HFF-Myc (cell line): Measurements from ENCODE around the gene CTNNAL1.
"Not testable (repeated sequence)": the region's sequence is repeated elsewhere in the genome, so short reads cannot be mapped to it uniquely, and the experiment has no call there.

Experiments used
- DNase-seq: peaks from one replicate; pipeline ENCODE4 v3.0.0-alpha.2; 2011; ENCODE audit warnings: low read depth; ENCODE audit errors: extremely low read depth
- H3K4me3 ChIP-seq: replicated peaks from 2 replicates; pipeline ENCODE4 v1.5.1; 2011; ENCODE audit warnings: low read depth, mild to moderate bottlenecking, control low read depth, low read length
- CTCF ChIP-seq: IDR thresholded peaks from 2 replicates; pipeline ENCODE4 v1.5.1; 2012; ENCODE audit warnings: mild to moderate bottlenecking, low read depth, low read length, control low read depth; ENCODE audit errors: missing control alignments

The CTNNAL1 gene

GRCh38 chr9:109012876-109013678 is at the start of gene CTNNAL1:
TSS of gene CTNNAL1 (minus strand) at chr9:109013499. CDS start at chr9:109013442, 57 bp downstream.
- H3K4me3 ChIP-seq: peak within 1 kb of the TSS; percentile 88
- DNase-seq: no peak
- TF ChIP-seq CTCF: no peak

- no peak overlapping the region for H3K4me3 ChIP-seq
- TF ChIP-seq CTCF: no peak
- no peak for DNase-seq
These were observed 49.2 kb upstream of the CTNNAL1 start for GRCh38 chr9:109062543-109062942.

GRCh38 chr9:109060191-109060590 is 46.9 kb upstream of the CTNNAL1 start:
- no peak for TF ChIP-seq CTCF
- no peak overlapping the region for H3K4me3 ChIP-seq
- no peak for DNase-seq

- DNase-seq, H3K4me3 ChIP-seq: not testable (repeated sequence)
These were observed 39.8 kb upstream of the CTNNAL1 start for GRCh38 chr9:109053121-109053520.

GRCh38 chr9:109052416-109052815 is 39.1 kb upstream of the CTNNAL1 start:
- no peak for TF ChIP-seq CTCF
- no peak overlapping the region for H3K4me3 ChIP-seq
- DNase-seq: no peak

GRCh38 chr9:109051733-109052132 is 38.4 kb upstream of the CTNNAL1 start:
- no peak overlapping the region for H3K4me3 ChIP-seq
- no peak for DNase-seq
- TF ChIP-seq CTCF: no peak

GRCh38 chr9:109050444-109050843 is 37.1 kb upstream of the CTNNAL1 start:
- DNase-seq: no peak
- no peak for TF ChIP-seq CTCF
- H3K4me3 ChIP-seq: no peak overlapping the region
